Measurements from ENCODE around the gene ATP8A1.
"Not testable (repeated sequence)": the region's sequence is repeated elsewhere in the genome, so short reads cannot be mapped to it uniquely, and the experiment has no call there.

The ATP8A1 gene

GRCh38 chr4:42656944-42657792 lies at the start of gene ATP8A1:
TSS of gene ATP8A1 (minus strand) at chr4:42657105. CDS start at chr4:42656873, 232 bp downstream.
- peak; percentile 96 for DNase-seq

- no peak for DNase-seq
Measured at GRCh38 chr4:42706086-42706485, 49.2 kb upstream of the ATP8A1 start.

GRCh38 chr4:42703813-42704212 lies 46.9 kb upstream of the ATP8A1 start:
- no peak for DNase-seq

GRCh38 chr4:42702895-42703294 lies 46.0 kb upstream of the ATP8A1 start:
- no peak for DNase-seq

- DNase-seq: not testable (repeated sequence)
Measured at GRCh38 chr4:42701780-42702179, 44.9 kb upstream of the ATP8A1 start.

- no peak for DNase-seq
Measured at GRCh38 chr4:42690537-42690936, 33.6 kb upstream of the ATP8A1 start.

GRCh38 chr4:42683393-42683792 lies 26.5 kb upstream of the ATP8A1 start:
- DNase-seq: peak; percentile 5

- no peak for DNase-seq
Measured at GRCh38 chr4:42678512-42678911, 21.6 kb upstream of the ATP8A1 start.

GRCh38 chr4:42676066-42676951 lies 19.4 kb upstream of the ATP8A1 start:
- DNase-seq: no peak

- no peak for DNase-seq
Measured at GRCh38 chr4:42673082-42673425, 16.1 kb upstream of the ATP8A1 start.

- DNase-seq: no peak
Measured at GRCh38 chr4:42672359-42673081, 15.6 kb upstream of the ATP8A1 start.

- no peak for DNase-seq
Measured at GRCh38 chr4:42671431-42672194, 14.7 kb upstream of the ATP8A1 start.

- no peak for DNase-seq
Measured at GRCh38 chr4:42658261-42658660, 1.4 kb upstream of the ATP8A1 start.

- DNase-seq: no peak
Measured at GRCh38 chr4:42656679-42656943, 294 bp downstream of the ATP8A1 start.

GRCh38 chr4:42655921-42656678 lies 805 bp downstream of the ATP8A1 start:
- DNase-seq: peak; percentile 42

- peak; percentile 19 for DNase-seq
Measured at GRCh38 chr4:42655269-42655637, 1.7 kb downstream of the ATP8A1 start.

GRCh38 chr4:42654631-42655268 lies 2.2 kb downstream of the ATP8A1 start:
- peak; percentile 54 for DNase-seq

- DNase-seq: no peak
Measured at GRCh38 chr4:42653626-42654560, 3.0 kb downstream of the ATP8A1 start.

- DNase-seq: not testable (repeated sequence)
Measured at GRCh38 chr4:42652529-42653231, 4.2 kb downstream of the ATP8A1 start.

- no peak for DNase-seq
Measured at GRCh38 chr4:42649870-42650269, 7.0 kb downstream of the ATP8A1 start.
